ENCODE data around the gene PRKX.
"Not testable (repeated sequence)": the region's sequence is repeated elsewhere in the genome, so short reads cannot be mapped to it uniquely, and the experiment has no call there.

Gene PRKX

DNA sequence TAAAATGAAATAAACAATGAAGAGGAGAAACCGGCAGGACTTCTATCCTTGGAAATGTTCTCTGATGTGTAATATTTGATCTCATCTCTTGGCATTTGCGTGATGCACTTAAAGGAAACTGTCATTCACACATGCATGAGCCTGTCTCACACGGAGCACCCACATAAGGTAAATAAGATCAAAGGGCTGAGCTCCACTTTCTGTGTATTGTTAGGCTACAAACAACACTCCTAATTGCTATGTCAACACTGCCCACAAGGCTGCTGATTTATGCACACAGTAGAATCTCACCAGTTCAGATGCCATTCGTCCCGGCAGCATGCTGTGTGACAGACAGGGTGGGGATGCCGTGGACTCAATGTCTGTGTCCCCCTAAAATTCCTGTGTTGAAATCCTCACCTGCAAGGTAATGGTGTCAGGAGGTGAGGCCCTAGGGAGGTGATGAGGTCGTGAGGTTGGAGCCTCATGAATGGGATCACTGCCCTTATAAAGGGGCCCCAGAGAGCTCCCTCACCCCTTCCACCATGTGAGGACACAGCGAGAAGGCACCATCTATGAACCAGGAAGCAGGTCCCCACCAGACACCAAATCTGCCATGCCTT, 5.7 kb downstream of the PRKX start:
- peak; percentile 47 for DNase-seq

DNA sequence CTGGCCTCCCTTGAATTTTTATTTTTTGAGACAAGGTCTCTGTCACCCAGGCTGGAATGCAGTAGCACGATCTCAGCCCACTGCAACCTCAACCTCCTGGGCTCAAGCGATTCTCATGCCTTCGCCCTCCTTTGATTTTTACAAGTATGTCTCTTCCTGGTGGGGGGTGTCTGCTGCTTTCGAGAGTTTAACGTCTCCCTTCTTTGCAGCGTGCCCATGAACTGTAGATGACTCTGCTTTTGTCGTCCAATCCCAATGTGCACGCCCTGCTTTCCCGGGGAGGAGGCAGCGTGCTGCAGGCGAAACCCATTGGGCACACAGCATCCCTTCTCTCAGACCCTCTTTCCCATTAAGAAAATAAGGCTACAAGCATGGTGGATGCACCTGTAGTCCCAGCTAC, 7.0 kb downstream of the PRKX start:
- DNase-seq: no peak

DNA sequence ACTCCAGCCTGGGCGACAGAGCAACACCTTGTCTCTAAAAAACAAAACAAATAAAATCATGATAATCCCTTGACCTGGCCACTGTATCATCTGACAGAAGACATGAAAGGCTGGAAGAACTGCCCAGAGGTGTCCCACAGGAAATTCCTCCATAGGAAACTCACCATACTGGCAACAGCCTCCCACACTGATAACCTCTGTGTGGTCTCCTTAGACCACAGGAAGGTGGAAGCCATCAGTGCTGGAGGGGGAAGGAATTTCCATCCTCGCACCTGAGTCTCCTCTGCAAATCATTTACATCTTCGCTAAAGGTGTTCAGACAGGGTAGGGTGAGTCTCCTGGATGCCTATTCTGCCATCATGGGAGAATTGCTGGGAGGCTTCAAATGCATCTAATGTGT, 10.2 kb downstream of the PRKX start:
- DNase-seq: not testable (repeated sequence)

DNA sequence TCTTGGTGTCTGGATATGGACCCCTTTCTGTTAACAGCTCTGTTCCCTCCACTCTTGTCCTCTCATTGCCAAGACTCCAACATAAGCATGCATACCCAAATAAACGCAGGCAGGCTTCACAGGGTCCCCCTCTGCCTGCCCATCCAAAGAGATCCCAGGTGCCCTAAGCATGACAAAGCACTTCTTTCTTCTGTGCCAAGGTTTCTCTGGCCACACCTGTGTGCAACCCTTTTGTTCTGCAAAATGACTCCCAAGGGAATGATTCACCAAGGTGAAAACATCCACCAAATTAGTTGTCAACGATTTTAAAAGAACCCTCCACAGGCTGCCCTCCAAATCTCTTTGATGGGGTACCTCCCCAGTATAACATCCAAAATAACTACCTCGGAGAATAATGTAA, 11.4 kb downstream of the PRKX start:
- DNase-seq: not testable (repeated sequence)

DNA sequence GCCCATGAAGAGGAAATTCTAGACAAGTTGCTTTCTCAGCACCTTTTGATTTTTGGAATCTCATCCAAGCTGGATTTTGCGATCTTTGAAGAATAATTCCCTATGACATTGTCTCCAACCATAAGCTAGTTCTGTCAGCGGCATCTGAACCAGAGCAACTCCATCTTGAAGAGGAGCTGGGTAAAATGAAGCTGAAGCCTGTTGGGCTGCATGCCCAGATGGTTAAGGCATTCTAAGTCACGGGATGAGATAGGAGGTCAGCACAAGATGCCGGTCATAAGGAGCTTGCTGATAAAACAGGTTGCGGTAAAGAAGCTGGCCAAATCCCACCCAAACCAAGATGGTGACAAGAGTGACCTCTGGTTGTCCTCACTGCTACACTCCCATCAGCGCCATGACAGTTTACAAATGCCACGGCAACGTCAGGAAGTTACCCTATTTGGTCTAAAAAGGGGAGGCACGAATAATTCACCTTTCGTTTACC, 12.0 kb downstream of the PRKX start:
- not testable (repeated sequence) for DNase-seq

DNA sequence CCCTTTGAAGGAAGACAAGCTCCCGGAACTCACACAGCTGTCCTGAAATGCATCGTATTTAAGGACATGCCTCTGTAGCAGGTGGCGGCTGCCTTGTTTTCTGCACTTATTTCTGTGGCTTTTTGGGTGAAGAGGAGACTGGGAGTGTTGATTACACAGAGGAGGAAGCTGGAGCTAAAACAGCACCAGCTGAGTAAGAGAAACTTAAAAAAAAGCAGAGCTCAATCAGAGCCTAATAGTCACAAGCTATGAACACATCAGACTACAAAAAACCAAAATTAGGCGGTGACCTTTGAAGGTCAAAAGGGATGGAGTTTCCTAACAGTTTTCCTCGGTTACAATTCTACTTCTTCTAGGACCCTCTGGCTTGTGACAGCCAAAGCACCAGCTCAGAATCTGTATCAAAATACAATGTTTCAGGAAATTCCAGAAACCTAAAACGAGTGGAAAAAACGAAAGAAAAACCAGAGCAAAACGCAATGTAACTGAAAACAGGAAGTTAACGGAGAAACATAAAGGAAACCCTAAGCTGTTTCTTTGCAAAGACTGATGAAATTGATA, 13.5 kb downstream of the PRKX start:
- no peak for DNase-seq

DNA sequence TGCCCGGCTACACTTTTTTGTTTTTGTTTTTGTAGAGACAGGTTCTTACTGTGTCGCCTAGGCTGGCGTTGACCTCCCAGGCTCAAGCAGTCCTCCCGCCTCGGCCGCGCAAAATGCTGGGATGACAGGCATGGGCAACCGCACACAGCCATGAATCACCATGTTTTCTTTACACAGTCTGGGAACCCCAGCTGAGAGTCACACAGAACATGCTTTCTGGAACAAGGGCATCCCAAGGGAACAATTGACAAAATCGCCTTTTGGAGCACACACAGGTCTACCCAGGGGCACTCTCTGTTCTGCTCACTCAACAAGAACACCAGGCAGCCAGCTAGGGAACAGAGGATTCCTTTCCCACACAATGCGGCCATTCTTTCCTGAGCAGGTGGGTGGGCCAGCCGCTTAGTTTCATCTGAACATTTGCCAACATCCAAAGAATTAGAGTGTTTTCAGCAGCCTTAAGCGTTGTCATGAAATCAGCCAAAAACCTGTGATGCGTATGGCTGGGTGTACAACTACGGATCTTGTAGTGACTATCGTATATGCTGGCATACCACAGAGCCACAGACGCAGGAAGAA, 15.7 kb downstream of the PRKX start:
- no peak for DNase-seq

DNA sequence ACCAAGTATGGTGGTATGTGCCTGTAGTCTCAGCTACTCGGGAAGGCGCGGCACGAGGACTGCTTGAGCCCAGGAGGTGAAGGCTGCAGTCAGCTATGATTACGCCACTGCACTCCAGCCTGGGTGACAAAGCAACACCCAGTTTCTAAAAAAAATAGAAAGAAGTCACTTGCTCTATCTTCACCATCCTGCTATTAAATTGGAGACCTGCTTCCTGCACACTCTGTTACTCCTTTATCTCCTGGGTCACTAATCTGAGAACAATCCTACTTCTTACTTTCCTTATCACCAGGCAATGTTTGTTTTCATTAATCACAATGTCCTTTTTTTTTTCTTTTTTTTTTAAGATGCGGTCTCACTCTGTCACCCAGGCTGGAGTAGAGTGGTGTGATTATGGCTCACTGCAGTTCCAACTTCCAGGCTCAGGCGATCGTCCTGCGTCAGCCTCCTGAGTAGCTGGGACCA, 16.2 kb downstream of the PRKX start:
- no peak for DNase-seq

DNA sequence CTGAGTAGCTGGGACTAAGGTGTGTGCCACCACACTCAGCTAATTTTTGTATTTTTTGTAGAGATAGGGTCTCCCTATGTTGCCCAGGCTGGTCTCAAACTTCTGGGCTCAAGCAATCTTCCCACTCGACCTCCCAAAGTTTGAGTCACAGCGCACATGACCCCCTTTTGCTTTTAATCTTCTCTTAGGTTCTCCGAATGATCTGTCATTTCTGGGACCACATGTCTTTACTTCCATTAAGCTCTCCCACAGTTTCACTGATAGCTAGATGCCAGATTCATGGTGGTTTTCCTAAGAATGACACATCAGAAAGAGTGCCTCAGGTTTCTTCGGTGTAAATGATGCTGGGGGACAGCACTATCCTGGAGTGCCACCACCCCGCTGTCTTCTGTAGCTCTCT, 17.9 kb downstream of the PRKX start:
- no peak for DNase-seq

DNA sequence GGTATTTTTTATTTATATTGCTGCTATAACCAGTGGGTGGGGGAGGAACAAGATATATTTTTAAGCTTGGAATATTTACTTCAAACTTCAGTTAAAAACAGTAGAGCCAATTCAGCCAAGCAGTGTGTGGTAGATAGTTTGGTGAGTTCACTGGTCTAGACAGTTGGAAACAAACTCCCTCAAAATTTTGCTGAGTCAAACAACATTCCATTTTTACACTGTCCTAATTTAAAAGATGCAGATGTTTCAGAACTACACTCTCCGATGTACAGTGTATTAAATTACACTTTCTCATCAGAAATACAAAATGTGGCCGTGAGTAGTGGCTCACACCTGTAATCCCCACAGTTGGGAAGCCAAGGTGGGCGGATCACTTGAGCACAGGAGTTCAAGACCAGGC, 23.3 kb downstream of the PRKX start:
- DNase-seq: no peak

DNA sequence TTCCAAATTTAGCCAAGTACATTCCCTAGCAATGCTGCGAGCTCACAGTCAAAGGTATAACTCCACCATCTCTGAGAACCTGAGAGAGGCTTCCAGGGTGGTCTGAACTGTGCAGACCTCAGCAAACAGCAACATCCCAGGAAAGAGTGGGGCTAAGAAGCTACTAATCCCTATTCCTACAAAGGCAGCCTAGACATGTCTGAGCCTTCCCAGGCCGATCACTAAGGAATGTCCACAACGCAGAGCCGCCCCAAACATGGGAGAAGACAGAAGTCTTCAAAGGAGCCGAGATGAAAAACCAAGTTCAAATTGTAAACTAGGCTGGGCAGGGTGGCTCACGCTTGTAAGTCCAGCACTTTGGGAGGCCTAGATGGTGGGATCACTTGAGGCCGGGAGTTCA, 30.2 kb downstream of the PRKX start:
- DNase-seq: not testable (repeated sequence)

DNA sequence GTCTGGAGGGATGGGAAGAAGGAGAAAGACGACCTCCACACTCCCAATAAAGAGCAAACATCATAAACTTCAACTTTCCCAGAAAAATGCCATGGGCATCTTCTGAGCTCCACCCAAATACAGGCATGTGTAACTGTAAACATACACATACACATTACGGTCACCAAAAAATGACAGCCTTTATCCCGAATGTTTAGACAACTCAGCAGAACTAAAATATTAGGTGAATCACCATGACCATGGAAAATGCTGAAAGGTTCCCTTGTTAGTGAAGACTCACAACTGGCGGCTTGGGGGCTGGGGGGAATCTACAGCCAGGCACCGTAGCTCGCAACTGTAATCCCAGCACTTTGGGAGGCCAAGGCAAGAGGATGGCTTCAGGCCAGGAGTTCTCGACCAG, 33.0 kb downstream of the PRKX start:
- DNase-seq: no peak

DNA sequence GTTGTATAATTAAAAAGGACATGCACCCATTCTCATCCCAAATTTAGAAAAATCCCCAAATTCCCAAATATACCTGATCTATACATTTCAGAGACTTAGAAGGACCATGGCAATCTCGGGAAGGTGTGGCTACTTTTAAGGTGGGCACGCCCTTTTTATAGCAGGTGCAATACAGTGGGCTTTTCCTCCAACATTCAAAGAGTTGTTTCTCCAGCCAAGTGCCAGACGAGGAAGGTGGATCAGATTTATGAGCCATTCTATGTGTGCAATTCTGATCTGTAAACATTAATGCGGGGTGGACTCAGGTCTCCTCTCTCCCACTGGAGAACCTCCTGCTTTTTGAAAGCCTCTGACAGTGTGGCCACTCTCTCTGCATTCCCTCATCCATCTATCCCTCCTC, 33.8 kb downstream of the PRKX start:
- DNase-seq: no peak

DNA sequence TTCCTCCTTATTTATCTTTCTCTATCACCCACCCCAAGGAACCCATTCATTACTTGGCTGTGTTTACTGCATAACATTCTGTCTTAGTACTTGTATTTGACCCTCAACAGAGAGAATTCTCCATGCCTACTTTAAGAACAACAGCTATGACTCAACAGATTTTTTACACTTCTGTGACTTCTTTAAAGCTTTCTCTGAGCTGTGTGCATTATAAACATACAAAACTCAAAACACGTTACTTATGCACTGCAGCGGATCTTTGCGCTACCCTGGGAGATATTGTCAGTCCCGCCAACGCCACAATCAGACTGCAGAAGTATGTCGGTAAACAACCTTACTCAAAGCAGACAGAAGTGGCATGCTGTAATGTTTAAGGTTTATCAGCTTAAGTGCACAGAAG, 35.1 kb downstream of the PRKX start:
- DNase-seq: no peak

DNA sequence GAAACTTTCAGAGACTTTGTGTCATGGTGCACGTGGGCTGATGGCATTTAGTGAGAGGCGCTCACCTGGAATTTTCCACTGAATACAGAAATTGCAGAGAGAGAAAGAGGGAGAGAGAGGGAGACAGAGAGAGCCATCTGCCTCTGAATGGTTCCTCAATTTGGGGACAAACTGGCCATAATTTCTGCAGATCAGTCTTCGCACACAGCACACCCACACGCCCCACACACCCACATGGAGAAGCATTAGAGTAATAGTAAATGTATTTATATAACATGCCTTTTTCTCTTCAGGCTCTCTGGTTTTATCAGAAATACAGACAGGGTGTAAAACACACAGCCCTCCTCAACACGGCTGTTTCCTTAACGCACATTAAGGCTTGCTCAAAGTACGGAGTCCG, 38.6 kb downstream of the PRKX start:
- DNase-seq: no peak

DNA sequence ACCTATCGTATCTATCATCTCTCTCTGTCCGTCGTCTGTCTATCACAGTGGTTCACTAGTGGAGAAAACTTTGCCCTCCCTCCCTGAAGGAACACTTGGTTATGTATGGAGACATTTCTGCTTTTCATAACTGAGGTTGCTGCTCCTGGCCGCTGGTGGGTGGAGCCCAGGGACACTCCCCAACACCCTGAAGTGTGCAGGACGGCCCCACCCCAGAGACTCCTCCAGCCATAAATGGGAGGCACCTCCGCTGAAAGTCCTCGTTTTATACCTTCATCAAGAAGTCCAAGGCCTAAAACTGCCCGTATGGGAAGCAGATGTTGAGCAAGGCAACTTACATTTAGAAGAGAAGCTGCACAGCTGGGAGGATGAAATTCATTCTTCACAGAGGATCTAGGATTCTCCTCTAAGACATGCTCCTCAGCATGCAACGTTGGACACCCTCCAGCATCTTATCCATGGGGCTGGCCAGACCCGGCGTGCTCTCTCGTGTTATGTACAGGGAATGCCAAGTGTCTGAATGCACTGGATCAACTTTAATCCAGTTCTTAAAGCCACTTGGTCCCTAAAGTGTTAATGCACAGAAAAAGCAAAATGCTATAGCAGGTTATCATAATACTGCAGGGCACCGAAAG, 43.5 kb downstream of the PRKX start:
- DNase-seq: no peak

DNA sequence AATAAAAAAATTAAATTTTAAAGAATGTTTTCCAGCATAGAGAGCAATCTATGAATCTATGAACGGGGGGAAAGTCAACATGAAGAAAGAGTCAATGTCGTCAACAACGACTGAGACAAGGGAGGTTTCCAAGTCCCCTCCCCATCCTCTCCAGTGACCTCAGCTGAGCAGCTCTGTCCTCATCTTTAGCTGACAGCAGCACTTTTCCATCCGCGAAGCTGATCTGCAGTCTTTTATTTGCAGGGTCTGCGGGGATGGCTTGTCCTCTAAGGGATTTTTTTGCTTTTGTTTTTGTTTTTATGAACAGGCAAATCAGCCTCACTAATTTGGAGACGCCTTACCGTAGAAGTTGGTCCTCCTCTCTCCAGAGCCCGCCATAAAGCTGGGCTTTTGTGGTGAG, 46.5 kb downstream of the PRKX start:
- DNase-seq: no peak

DNA sequence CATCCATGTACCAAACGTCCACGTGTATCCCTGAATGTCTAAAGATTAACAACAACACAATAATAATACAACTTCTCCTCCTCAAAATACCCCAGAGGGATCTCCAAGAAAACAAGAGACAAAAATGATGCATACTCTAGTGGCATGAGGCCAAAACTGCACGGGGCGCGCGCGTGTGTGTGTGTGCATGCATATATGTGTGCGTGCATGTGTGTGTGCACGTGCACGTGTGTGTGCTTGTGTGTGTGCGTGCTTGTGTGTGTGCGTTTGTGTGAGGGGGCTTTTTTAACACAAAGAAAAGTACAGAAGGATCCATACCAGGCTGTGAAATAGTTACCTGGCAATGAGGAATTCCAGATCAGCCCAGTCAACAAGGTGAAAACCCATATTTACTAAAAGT, 48.5 kb downstream of the PRKX start:
- DNase-seq: no peak

DNA sequence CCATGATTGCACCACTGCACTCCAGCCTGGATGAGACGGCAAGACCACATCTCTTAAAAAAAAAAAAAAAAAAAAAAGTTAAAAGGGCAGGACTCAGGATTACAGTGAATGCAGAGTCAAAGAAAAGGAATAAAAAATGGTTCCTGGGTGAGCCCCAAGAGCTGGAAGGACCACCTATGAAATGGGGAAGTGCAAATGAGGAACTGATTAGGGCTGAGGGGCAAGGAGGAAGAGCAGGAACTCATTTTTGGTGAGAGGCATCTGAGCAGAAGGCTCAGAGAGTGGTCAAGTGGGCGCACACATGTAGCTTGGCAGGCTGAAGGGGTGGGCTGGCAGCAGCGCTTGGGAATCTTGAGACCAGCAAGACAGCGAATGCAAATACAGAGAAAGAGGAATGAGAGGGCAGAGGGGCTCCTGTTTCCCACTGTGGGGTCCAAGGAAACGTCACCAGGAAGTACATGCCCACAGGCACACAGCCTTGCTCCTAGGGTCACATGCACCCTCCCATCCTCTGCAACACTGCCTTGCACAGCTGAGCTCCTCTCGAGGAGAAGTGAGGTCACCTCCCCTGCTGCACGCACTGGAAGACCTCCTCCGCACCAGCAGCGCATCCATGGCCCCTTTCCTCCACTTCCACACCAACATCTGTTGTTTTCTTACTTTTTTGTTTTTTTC, 49.7 kb downstream of the PRKX start:
- DNase-seq: not testable (repeated sequence)

DNA sequence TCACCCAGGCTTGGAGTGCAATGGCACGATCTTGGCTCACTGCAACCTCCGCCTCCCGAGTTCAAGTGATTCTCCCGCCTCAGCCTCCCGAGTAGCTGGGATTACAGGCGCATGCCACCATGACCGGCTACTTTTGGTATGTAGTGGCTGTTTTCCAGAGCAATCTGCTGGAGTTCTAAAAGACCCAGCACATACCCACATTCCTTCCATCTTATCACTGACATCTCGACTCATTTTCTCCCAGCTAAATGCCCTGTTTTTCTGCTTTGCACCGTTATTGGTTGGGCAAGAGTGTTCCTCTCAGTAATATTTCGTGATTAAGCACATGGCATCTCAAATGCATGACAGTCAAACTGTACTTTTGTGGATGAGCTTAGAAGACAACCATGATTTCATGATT, 53.7 kb downstream of the PRKX start:
- DNase-seq: no peak

DNA sequence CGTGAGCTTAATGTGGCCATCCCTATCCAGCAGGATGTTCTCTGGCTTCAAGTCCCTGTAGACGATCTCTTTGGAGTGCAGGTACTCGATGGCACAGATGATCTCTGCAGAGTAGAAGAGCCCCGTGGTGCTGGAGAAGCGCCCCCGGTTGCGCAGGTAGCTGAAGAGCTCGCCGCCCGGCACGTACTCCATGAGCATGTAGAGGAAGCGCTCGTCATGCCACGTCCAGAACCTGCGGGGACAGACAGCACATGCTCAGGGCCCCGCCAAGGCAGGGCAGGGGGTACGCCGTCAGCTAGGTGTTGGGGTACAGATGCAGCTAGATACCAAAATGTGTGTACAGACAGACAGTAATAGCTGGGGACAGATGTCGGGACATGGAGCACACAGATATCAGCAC, 58.3 kb downstream of the PRKX start:
- DNase-seq: no peak

DNA sequence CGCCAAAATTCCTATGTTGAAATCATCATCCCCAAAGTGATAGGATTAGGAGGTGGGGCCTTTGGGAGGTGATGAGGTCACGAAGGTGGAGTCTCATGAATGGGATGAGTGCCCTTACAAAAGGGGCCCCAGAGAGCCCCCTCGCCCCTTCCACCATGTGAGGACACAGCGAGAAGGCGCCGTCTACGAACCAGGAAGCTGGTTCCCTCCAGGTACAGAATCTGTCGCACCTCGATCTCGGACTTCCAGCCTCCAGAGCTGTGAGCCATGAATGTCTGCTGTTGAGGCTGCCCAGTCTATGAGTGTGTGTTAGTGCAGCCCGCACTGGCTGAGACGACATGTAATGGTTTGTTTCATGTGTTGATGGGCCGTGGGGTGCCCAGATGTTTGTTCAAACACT, 60.3 kb downstream of the PRKX start:
- DNase-seq: no peak

DNA sequence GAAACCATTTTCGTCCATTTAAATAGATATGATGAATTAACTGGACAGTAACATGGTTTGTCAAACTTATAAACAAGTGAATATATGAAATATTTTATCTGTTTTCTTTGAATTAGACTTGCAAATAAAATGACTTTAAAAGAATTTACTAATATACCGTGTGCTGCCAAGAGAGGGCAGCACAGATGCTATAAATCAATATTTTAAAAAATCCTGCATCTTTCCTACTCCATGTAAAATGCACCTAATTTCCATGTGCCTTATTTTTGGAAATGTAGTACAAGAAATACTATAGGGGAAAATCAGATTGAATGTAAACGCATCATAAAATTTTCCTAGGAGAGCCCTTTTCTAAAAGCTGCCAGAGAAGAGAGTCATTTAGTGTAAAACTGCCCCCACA, 62.2 kb downstream of the PRKX start:
- no peak for DNase-seq

DNA sequence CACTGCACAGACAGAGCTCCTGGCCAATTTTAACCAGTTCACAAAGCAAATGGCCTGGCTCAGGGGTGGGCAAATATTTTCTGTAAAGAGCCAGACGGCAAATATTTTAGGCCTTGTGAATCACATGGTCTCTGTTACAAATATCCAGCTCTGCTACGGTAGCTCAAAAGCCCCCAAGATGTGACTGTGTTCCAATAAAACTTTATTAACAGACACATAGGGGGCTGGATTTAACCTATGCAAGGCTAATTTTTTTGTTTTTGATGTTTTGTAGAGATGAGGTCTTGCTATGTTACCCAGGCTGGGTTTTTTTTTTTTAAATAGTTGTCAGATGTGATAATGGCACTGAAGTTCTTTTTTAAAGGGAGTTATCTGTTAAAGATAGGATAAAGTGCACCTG, 65.4 kb downstream of the PRKX start:
- no peak for DNase-seq

All from activated T-cell treated with anti-CD3 and anti-CD28 coated beads, Interleukin-2, amount 50 U/mL, for 1 hour (primary cell).